ENCODE results near the gene FBLIM1.

- TF ChIP-seq, protein P1, sequence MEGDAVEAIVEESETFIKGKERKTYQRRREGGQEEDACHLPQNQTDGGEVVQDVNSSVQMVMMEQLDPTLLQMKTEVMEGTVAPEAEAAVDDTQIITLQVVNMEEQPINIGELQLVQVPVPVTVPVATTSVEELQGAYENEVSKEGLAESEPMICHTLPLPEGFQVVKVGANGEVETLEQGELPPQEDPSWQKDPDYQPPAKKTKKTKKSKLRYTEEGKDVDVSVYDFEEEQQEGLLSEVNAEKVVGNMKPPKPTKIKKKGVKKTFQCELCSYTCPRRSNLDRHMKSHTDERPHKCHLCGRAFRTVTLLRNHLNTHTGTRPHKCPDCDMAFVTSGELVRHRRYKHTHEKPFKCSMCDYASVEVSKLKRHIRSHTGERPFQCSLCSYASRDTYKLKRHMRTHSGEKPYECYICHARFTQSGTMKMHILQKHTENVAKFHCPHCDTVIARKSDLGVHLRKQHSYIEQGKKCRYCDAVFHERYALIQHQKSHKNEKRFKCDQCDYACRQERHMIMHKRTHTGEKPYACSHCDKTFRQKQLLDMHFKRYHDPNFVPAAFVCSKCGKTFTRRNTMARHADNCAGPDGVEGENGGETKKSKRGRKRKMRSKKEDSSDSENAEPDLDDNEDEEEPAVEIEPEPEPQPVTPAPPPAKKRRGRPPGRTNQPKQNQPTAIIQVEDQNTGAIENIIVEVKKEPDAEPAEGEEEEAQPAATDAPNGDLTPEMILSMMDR (IDR thresholded peaks at IDR 0.05) = no peak
- TF ChIP-seq POLR2A (IDR thresholded peaks at IDR 0.05) = no peak
Observed at GRCh38 chr1:15735304-15736037, 23.1 kb upstream of the FBLIM1 start.

Data from thyroid gland (tissue), 4 donors.